Amygdala (tissue), 56 donors: ENCODE measurements around the gene PRKCD.

Experiments
- DNase-seq, 56 donors: peaks; one replicate each; lab custom pipeline; 2025; lab: John Stamatoyannopoulos, UW

The PRKCD gene

DNA sequence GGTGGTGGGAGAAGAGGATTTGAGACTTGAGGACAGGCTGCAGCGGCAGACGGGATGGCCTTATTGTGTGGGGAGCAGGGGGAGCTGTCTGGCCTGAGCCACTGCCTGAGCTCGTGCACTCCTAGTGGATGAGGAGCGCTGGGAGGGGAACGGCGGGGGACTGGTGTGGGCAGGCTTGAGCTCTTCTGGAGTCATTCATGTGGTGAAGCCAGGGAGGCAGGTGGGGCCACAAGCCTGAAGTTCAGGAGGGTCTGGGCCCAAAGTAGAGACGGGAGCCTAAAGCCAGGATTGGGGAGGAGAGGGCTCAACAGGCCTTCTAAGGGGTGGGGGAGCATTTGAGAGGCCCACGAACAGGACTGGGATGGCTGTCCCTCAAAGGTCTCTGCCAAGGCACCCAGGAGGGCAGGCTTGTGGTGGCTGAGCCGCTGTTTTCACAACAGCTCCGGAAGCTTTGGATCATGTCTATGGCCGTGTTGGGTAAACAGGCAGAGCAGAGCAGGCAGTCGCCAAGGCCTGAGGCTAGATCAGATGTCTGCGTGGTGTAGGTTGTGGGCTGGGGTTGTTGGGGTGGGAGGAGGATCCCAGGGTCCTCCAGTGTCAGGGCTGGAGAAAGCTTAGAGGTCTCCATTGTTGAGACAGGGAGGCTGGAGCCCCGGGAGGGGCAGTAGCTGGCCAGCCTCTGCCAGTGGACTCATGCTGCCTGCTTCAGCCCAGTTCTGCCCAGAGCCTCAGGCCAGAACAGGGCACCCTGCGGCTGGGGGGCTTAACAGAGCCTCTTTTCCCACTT, 8.2 kb downstream of the PRKCD start:
- DNase-seq, result peak in 4 of 56 donors; percentile 21 to 33 (median 28)

DNA sequence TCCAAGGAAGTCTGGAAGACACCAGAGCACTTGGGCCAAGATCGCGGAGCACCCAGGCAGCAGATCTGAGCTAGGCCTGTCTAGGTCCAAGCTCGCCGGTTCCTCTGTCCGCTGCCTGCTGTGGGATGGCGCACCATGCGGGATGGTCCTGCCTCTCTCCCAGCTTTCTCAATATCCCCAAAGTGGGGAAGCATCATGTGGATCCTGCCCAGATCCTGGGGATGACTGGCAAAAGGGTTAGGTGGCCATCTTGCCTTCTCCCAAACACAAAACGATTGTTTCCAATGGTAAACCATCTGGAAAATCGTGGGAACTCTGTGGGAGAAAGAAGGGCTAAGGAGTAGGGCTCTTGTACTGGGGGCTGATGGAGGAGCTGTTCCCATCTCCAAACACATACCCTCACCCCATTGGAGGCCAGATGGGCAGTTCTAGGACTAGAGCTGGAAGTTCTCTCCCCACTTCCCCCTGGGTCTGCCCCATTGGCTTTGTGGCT, 8.9 kb downstream of the PRKCD start:
- DNase-seq, result peak in 1 of 56 donors; percentile 30

DNA sequence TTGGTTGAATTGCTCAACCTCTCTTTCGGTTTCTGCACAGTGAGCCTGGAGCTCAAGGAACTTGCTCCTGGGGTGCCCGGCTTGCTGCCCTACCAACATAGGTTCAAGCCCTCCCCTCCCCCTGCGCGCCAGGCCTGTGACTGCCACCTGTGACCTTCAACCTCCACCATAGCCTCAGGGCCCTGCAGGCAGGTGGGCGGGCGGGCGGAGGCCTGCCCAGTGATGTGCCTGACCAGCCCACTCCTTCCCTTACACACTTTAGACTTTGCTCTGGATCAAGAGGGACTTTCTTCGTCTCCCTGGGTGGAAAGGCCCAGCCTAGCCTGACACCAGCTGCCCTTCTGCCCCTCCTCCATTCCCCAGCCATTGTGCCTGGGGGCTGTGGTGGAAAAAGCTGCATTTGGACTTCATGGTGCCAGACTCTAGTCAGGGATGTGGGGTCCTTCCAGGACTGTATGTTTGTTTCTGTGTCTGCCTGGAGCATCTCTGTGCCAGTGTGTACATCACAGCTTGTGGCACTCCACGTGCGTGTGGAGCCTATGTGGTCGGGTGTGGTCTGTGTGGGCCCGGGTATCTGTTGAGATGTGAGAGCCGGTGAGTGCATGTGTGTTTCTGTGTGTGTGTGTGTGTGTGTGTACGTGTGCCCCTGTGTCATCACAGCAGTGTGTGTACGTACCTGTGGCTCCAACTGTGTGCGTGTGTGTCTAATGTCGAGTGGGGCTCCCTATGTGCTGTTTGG, 9.5 kb downstream of the PRKCD start:
- peak in 5 of 56 donors; percentile 12 to 49 (median 28) for DNase-seq

DNA sequence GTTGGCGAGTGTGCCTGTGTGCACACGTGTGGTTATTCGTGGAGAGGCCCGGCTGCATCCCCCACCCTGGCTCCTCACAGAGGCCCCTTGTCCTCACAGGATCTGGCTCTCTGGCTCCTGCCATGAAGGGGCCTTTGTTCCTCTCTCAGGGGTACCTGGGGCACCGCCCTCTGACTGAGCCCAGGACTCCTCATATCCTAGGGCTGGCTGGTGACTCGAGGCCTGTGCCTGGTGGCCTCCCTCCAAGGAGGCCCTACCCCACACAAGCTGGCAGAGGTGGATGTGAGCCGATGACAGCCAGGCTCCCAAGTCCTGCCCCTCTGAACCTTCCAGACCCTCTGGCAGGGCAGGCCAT, 10.0 kb downstream of the PRKCD start:
- DNase-seq, result peak in 1 of 56 donors; percentile 51

DNA sequence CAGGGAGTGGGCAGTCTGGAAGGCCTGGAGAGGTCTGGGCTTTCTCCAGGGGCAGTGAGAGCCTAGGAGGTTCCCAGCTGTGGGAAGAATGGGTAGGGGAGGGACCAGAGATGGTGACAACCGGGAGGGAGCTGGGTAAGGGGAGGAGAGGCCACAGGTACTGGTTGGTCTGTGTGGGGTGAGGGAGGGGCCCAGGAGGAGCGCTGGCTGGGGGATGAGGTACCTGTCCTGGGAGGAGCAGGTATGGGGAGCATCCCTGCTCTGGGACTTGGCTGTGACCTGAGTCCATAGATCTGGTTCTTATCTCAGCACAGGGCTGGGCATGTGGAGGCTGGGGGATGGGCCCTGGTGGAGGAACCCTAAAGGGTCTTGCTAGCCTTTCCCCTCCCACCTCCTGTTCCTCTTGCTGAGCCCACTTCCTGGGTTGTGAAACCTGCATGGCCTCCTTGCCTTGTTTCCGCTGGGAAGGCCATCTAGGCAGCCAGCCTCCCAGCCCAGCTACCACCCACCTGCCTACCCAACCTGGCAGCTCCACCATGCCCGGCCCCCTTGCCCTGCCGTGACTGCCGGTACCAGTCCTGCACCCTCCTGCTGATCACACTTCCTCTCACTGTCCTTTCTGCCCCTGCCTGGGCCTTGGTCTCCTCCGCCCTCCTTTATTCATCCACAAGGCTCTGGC, 11.0 kb downstream of the PRKCD start:
- no peak for DNase-seq

DNA sequence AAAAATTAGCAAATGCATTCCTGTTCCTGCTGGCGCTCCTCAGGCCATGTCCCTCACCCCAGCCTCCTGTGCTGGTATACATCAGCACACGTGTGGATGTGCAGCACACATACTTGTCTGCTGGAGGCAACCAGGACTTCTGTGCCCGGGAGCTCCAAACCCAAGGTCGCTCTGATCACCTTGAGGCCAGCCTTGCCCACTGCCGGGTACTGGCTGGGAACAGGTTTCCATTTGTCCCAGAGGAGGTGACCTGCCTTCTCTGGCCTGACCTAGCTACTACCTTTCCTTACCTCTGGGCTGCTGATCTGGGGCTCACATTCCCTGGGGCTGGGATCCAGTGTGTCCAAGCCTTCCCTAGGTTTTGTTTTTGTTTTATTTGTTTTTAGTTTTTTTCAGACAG, 12.1 kb downstream of the PRKCD start:
- DNase-seq, result no peak

DNA sequence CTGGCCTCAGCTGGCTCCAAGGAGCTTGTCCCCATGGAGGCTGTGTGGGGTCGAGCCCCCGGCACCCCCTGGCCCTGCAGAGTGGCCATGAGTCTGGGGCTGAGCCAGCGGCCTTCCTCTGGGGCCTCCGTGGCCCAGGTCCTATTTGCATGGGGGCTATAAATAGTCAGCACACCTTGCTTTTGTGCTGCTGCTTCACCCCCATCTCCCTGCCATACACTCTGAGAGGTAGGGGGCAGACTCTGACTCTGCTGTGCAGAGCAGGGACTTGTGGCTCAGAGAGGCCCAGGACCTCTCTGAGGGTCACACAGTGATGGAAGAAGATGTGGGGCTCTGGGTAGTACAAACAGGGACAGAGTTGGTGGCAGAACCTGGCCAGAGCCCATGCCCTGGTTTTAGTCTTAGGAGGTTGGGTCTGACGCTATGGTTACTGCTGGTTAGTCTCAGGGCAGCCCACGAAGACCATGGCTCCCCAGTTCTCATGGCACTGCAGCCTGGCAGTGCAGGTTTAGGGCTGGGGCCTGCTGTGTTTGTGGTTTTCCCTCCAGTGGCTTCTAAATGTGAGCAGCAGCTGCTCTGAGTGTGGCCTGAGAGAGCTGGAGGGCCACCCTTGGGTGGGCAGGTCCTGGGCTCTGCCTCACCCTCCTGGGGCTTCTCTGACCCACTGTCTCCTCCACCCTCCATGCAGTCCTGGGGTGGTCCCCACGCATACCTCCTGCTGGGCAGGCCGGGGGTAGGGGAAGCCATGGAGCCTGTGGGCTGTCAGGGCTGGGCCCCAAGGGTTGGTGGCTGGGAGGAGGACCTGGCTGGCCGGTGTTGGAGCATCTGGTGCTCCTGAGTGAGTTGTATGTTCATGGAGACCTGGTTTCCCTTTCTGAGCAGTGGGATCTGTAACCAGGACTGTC, 13.6 kb downstream of the PRKCD start:
- no peak for DNase-seq

DNA sequence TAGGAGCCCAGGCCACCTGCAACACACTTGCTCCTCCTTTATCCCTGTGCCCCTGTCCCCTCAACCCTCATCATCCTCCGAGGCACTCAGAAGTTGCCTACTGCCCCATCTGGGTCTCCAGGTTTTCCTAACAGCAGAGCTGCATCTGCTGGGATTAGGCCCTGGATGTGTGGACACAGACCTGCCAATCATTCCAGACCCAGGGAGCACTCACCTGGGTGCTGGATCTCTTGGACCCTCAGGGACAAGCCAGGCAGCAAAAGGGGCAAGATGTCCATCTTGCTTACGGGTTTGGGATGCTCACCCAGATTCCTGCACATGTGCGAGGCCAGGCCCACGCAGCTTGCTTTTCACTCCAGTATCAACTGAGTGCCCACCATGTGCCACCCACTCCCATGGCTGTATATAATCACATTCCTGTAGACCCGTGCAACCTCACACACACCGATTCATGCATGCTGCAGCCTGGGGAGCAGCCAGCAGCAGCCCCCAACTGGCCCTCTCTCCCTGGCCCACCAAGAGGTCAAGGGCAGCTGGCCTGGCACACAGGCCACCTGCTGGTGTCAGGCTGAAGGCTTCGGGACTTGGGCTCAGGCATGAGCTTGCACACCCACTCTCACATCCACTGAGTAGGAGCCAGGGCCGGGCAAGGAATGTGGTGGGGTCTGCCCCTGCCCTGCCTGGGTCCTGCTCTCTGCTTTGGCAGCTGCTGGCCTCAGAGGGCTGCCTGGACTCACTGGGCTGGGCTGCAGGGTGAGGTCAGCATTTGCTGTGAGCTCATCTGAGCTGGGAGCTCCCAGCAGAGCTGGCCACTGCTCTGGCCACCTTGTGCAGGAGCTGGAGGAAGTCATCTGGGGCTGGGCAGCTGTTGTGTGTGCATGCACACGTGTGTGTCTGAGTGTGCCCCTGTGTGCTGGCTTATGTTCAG, 14.9 kb downstream of the PRKCD start:
- no peak for DNase-seq

DNA sequence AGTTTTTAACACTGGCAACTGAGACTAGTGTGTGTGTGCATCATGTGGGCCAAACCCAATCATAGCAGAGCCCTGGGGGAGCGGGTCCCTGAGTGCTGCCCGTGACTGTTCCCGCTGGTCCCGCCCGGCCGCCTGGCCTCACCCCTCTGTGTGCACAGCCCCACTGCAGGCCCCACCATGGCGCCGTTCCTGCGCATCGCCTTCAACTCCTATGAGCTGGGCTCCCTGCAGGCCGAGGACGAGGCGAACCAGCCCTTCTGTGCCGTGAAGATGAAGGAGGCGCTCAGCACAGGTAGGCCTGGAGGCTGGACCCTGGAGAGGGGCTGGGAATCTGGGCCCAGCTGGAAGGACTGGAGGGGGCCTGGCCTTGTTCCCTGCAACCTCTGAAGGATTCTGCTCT, 17.2 kb downstream of the PRKCD start:
- no peak for DNase-seq

DNA sequence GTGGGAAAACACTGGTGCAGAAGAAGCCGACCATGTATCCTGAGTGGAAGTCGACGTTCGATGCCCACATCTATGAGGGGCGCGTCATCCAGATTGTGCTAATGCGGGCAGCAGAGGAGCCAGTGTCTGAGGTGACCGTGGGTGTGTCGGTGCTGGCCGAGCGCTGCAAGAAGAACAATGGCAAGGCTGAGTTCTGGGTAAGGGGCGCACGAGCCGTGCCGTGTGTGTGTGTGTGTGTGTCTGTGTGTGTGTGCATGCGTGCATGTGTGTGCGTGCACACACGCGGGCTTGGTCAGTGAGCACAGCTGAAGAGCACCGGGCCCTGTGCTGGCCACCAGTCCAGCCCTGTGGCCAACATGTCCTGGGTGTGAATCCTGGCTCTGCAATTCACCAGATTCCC, 18.6 kb downstream of the PRKCD start:
- no peak for DNase-seq

DNA sequence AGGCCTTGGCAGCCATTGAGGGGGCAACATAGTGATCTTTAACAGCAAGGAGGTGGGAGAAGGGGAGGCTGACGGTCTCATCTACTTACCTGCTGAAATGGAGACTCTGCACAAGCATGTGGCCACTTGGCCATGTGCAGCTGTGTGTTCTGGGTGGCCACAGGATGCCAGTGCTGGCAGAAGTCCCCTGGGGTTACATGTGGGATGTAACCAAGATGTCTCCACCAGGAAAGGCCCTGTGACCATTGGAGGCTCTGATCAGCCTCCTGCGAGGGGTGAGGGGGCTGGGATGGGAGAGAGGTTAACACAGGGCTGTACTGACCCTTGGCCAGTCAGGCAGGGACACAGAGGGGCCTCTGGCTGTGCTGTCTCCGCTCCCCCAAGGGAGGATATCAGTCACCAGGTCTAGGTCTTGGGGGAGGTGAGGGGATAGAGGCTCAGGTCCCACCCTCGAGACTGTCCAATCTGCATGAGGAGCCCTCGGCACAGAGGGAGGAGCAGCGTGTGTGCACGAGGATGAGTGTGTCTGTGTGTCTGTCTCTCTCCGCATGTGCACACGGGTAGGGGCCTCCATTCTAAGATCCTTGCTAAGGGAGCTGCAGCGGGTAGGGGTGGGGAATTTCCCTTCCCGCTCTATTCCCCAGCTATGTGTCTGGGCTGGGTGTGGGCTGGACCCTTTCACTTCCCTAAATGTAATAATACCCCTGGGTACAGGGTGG, 19.5 kb downstream of the PRKCD start:
- DNase-seq, result peak in 3 of 56 donors; percentile 12 to 37 (median 15)

DNA sequence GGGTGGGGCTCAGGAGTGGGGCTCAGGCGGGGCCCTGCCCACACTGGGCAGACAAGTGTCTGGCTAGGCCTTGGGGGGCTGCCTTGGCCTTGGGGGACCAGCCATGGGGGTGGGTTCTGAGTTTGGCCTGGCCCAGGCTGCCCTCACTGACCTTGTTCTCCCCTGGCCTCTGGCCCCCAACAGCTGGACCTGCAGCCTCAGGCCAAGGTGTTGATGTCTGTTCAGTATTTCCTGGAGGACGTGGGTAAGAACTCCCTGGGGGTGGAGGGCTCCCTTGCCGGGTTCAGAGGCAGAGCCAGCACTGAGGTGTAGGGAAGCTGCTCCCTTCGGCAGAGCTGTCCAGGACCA, 20.0 kb downstream of the PRKCD start:
- peak in 1 of 56 donors; percentile 10 for DNase-seq

DNA sequence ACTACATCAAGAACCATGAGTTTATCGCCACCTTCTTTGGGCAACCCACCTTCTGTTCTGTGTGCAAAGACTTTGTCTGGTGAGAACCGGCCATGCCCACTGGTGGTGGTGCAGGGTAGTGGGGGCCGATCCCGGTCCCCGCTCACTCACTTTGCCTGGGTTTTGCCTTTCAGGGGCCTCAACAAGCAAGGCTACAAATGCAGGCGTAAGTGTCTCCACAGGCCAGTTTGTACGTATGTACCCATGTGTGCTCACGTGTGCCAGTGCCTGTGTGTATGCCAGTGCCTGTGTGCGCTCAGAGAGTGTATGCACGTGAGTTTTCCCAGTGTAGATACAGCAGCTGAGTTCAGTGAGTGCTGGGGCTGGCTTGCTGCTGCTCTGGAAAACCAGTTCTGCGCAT, 20.5 kb downstream of the PRKCD start:
- DNase-seq, result no peak

DNA sequence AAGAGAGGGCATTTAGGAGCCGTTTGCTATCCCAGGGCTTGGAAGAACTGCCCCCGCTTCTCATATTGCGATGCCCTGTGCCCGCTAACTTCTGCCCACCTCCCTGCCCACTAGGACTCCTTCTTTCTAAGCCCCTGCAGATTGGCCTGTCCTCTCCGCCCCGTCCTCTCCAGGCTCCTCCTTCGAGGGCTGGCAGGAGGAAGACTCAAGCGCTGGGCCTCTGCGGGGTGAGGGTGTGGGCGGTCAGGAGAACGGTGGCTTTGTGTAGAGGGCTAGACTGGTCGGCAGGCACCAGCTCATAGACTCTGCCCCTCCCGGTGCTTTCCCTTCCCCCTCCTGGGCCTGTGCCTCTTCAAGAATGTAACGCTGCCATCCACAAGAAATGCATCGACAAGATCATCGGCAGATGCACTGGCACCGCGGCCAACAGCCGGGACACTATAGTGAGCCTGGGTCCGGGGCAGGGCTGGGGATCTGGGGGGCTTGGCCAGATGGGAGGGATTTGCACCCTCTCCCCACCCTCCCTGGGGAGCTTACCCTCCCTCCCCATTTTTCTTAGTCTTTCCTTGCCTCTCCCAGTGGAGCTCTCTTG, 21.9 kb downstream of the PRKCD start:
- DNase-seq, result no peak

DNA sequence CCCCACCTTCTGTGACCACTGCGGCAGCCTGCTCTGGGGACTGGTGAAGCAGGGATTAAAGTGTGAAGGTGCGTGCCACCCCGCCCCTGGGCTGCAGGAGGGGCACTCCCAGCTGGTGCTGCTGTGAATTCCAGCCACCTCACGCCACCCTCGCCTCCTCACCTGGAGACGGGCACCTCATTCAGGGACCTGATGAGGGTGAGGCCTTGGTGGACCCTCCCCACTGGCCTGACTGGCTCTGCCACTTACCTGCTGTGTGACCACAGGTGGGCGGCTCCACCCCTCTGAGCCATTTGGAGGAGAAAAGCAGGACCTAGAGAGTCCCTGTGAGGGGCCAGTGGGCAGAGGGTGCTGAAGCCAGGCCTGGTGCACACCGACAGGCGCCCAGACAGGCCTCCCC, 22.5 kb downstream of the PRKCD start:
- no peak for DNase-seq

DNA sequence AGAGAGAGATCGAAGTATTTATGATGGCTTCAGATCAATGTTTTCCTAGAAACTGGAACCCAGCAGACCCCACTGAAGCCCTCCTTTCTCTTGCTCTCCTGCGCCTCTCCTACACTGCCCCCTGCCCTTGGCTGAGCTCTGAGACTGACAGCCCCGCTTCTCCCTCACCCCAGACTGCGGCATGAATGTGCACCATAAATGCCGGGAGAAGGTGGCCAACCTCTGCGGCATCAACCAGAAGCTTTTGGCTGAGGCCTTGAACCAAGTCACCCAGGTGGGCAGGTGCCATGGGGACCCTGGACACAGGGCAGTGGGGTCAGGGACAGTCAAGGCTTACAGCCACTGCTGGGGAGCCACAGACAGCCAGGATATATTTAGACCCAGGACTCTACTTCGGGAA, 23.7 kb downstream of the PRKCD start:
- DNase-seq, result no peak

DNA sequence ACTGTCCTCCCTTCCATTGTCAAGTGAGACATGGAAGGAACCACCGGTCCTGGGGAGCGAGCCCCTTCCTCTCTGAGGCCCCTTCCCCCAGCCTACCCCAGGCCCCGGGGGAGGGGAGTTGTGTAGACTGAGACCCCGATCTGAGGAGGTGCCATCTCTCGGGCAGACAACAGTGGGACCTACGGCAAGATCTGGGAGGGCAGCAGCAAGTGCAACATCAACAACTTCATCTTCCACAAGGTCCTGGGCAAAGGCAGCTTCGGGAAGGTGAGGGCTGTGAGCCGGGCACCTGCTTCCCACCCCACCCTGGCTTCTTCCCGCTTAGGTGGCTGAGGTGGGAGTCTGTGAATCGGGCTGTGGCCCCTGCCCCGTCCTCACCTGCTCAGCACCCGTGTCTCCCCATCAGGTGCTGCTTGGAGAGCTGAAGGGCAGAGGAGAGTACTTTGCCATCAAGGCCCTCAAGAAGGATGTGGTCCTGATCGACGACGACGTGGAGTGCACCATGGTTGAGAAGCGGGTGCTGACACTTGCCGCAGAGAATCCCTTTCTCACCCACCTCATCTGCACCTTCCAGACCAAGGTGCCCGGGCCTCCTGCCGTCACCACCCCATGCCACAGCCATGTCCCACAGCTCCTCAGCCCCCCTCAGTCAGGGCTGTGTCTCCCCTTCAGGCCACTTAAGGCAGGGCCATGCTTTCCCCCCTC, 24.9 kb downstream of the PRKCD start:
- DNase-seq, result no peak

DNA sequence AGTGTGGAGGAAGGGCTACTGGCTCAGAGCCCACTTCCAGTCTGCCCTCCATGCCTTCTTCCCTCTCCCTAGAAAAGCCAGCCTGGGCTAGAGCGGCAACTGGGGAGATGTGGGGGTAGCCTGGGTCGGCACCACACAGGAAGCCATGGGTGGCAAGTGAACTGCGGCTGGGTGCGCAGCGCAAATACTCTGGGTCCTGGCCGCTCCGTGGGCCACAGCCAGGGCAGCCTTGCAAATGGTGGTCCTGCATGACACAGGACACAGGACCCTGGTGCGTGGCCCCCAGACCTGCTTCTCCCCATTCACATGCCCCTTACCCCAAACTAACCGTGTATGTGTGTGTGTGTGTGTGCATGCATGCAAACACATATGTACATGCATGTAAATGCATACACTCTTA, 25.7 kb downstream of the PRKCD start:
- no peak for DNase-seq
